OCI-LY1 (cell line): ENCODE results near the gene MEI1.

Source experiments
- EZH2 ChIP-seq: fragments of 200-600 bp; sonication (generic), shearing (Covaris generic); IDR thresholded peaks from 2 replicates; pipeline ENCODE4 v1.8.0; 2017; ENCODE audit warnings: borderline replicate concordance, mixed run types, mild to moderate bottlenecking, antibody characterized with exemption, low read length, moderate library complexity, mixed read lengths
- TF ChIP-seq, protein P1 (sequence below): fragments of 200-600 bp; sonication (generic), shearing (Covaris generic); IDR thresholded peaks from 2 replicates; pipeline ENCODE4 v1.5.1; 2017; ENCODE audit warnings: mild to moderate bottlenecking, antibody characterized with exemption, low read length, moderate library complexity, mixed read lengths

GRCh38 chr22:41845380-41846267, 146.3 kb downstream of the MEI1 start:
- TF ChIP-seq, protein P1, sequence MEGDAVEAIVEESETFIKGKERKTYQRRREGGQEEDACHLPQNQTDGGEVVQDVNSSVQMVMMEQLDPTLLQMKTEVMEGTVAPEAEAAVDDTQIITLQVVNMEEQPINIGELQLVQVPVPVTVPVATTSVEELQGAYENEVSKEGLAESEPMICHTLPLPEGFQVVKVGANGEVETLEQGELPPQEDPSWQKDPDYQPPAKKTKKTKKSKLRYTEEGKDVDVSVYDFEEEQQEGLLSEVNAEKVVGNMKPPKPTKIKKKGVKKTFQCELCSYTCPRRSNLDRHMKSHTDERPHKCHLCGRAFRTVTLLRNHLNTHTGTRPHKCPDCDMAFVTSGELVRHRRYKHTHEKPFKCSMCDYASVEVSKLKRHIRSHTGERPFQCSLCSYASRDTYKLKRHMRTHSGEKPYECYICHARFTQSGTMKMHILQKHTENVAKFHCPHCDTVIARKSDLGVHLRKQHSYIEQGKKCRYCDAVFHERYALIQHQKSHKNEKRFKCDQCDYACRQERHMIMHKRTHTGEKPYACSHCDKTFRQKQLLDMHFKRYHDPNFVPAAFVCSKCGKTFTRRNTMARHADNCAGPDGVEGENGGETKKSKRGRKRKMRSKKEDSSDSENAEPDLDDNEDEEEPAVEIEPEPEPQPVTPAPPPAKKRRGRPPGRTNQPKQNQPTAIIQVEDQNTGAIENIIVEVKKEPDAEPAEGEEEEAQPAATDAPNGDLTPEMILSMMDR: no peak
- no peak for TF ChIP-seq EZH2
